GM23338 (cell line): ENCODE measurements around the gene PSEN2.

ENCODE experiments used
- ETS1 ChIP-seq: IDR thresholded peaks from 2 replicates; pipeline ENCODE4 v1.6.1; 2016; ENCODE audit warnings: antibody characterized with exemption
- EZH2 ChIP-seq: fragments of 200-600 bp; sonication (generic); IDR thresholded peaks from one replicate; pipeline ENCODE4 v1.8.0; 2017; ENCODE audit warnings: antibody characterized with exemption, mild to moderate bottlenecking, low read depth; ENCODE audit not compliant: unreplicated experiment
- EZH2phosphoT487 ChIP-seq: fragments of 200-600 bp; sonication (generic); IDR thresholded peaks from one replicate; pipeline ENCODE4 v1.8.1; 2018; ENCODE audit warnings: antibody characterized with exemption; ENCODE audit not compliant: unreplicated experiment
- POLR2AphosphoS5 ChIP-seq: IDR thresholded peaks from 2 replicates; pipeline ENCODE4 v1.6.1; 2016; ENCODE audit warnings: antibody characterized with exemption, low read depth
- TF ChIP-seq, protein P1 (sequence below), 2 experiments: fragments of 200-600 bp in 1 of 2; sonication (generic) in 1 of 2; conservative IDR thresholded peaks; 2 replicates each; pipeline versions ENCODE4 v1.5.1 to v1.6.1; 2016 to 2017; ENCODE audit warnings: antibody characterized with exemption in 2 of 2, low read depth in 2 of 2, mild to moderate bottlenecking in 2 of 2, moderate library complexity in 1 of 2

GRCh38 chr1:226867461-226868054 is 2.9 kb upstream of the PSEN2 start:
- TF ChIP-seq POLR2AphosphoS5 (no peak), EZH2phosphoT487 (no peak), EZH2 (no peak), ETS1 (no peak)
- TF ChIP-seq, protein P1, sequence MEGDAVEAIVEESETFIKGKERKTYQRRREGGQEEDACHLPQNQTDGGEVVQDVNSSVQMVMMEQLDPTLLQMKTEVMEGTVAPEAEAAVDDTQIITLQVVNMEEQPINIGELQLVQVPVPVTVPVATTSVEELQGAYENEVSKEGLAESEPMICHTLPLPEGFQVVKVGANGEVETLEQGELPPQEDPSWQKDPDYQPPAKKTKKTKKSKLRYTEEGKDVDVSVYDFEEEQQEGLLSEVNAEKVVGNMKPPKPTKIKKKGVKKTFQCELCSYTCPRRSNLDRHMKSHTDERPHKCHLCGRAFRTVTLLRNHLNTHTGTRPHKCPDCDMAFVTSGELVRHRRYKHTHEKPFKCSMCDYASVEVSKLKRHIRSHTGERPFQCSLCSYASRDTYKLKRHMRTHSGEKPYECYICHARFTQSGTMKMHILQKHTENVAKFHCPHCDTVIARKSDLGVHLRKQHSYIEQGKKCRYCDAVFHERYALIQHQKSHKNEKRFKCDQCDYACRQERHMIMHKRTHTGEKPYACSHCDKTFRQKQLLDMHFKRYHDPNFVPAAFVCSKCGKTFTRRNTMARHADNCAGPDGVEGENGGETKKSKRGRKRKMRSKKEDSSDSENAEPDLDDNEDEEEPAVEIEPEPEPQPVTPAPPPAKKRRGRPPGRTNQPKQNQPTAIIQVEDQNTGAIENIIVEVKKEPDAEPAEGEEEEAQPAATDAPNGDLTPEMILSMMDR (conservative IDR thresholded peaks at IDR 0.05; ENCODE audit: low read depth in 2 of 2): no peak
